GM23338 (cell line): ENCODE data around the gene MLLT6. TPM values are rescaled to one million over a fixed set of nuclear protein-coding genes. Genes with fewer than 3 reads are reported as not detected.

Experiments used
- ATAC-seq: fragments of 200-7000 bp; cut with Tn5 transposase; 3 replicates; pipeline ENCODE4 v1.9.1; 2020
- DNase-seq: peaks from one replicate; pipeline ENCODE4 v3.0.0-alpha.2; 2015; ENCODE audit warnings: low spot score
- H2AFZ ChIP-seq: fragments of 200-600 bp; sonication (generic); 2 replicates; pipeline ENCODE4 v1.8.0; 2016; ENCODE audit warnings: antibody characterized with exemption, mild to moderate bottlenecking, moderate library complexity
- H3F3A ChIP-seq: fragments of 200-600 bp; sonication (generic); replicated peaks from 2 replicates; pipeline ENCODE4 v1.8.0; 2017; ENCODE audit warnings: antibody characterized with exemption, mixed run types, low read depth
- H3K27ac ChIP-seq: fragments of 200-600 bp; sonication (generic); 2 replicates; pipeline ENCODE4 v1.6.1; 2016; ENCODE audit warnings: low read depth
- H3K27me3 ChIP-seq: fragments of 200-600 bp; sonication (generic); 2 replicates; pipeline ENCODE4 v1.8.0; 2016; ENCODE audit warnings: mild to moderate bottlenecking, mixed run types, moderate library complexity; ENCODE audit not compliant: insufficient read depth
- H3K36me3 ChIP-seq: fragments of 200-600 bp; sonication (generic); 2 replicates; pipeline ENCODE4 v1.8.0; 2016; ENCODE audit warnings: mild to moderate bottlenecking; ENCODE audit not compliant: insufficient read depth
- H3K4me1 ChIP-seq: fragments of 200-600 bp; sonication (generic); 2 replicates; pipeline ENCODE4 v1.8.0; 2016; ENCODE audit warnings: mild to moderate bottlenecking, moderate library complexity; ENCODE audit not compliant: insufficient read depth
- H3K4me2 ChIP-seq: fragments of 200-600 bp; sonication (generic); 2 replicates; pipeline ENCODE4 v1.7.1; 2017; ENCODE audit warnings: mixed run types
- H3K4me3 ChIP-seq: fragments of 200-600 bp; sonication (generic); 2 replicates; pipeline ENCODE4 v1.6.1; 2016; ENCODE audit warnings: mixed run types
- H3K79me2 ChIP-seq: fragments of 200-600 bp; sonication (generic); replicated peaks from 2 replicates; pipeline ENCODE4 v1.8.0; 2017; ENCODE audit warnings: mild to moderate bottlenecking; ENCODE audit not compliant: insufficient read depth
- H3K9me2 ChIP-seq: fragments of 200-600 bp; sonication (generic); 2 replicates; pipeline ENCODE4 v1.8.0; 2017; ENCODE audit not compliant: insufficient read depth
- H4K20me1 ChIP-seq: fragments of 200-600 bp; sonication (generic); replicated peaks from 2 replicates; pipeline ENCODE4 v1.8.0; 2017; ENCODE audit warnings: mild to moderate bottlenecking; ENCODE audit not compliant: insufficient read depth
- H3K27ac Mint-ChIP-seq: 2 replicates; pipeline ENCODE4 v1.8.0; 2020; ENCODE audit warnings: inconsistent platforms, mild to moderate bottlenecking, moderate library complexity, mixed read lengths
- H3K27me3 Mint-ChIP-seq: 3 replicates; pipeline ENCODE4 v1.8.0; 2022; ENCODE audit warnings: low read depth, mild to moderate bottlenecking, moderate library complexity, mixed read lengths, inconsistent platforms; ENCODE audit not compliant: insufficient read depth, poor library complexity
- H3K36me3 Mint-ChIP-seq: 3 replicates; pipeline ENCODE4 v1.8.0; 2021; ENCODE audit warnings: low read depth, mild to moderate bottlenecking, inconsistent platforms, moderate library complexity, mixed read lengths
- H3K4me1 Mint-ChIP-seq: 3 replicates; pipeline ENCODE4 v1.8.0; 2020; ENCODE audit warnings: mild to moderate bottlenecking, inconsistent platforms, mixed read lengths
- H3K4me3 Mint-ChIP-seq: 3 replicates; pipeline ENCODE4 v1.8.0; 2021; ENCODE audit warnings: moderate library complexity, mild to moderate bottlenecking, inconsistent platforms, mixed read lengths
- H3K9me3 Mint-ChIP-seq: 3 replicates; pipeline ENCODE4 v1.8.0; 2020; ENCODE audit warnings: moderate library complexity, mild to moderate bottlenecking, inconsistent platforms, mixed read lengths
- CREB1 ChIP-seq: fragments of 250-450 bp; sonication (Bioruptor Pico); IDR thresholded peaks from 2 replicates; pipeline ENCODE4 v1.5.0; 2020; ENCODE audit warnings: low read depth, mild to moderate bottlenecking, moderate library complexity
- EZH2 ChIP-seq: fragments of 200-600 bp; sonication (generic); IDR thresholded peaks from one replicate; pipeline ENCODE4 v1.8.0; 2017; ENCODE audit warnings: antibody characterized with exemption, mild to moderate bottlenecking, low read depth; ENCODE audit not compliant: unreplicated experiment
- EZH2phosphoT487 ChIP-seq: fragments of 200-600 bp; sonication (generic); IDR thresholded peaks from one replicate; pipeline ENCODE4 v1.8.1; 2018; ENCODE audit warnings: antibody characterized with exemption; ENCODE audit not compliant: unreplicated experiment
- JUNB ChIP-seq: IDR thresholded peaks from one replicate; pipeline ENCODE4 v1.6.1; 2016; ENCODE audit warnings: antibody characterized with exemption; ENCODE audit not compliant: unreplicated experiment
- NANOG ChIP-seq: IDR thresholded peaks from 2 replicates; pipeline ENCODE4 v1.6.1; 2016; ENCODE audit warnings: antibody characterized with exemption, borderline replicate concordance
- POLR2AphosphoS5 ChIP-seq: IDR thresholded peaks from 2 replicates; pipeline ENCODE4 v1.6.1; 2016; ENCODE audit warnings: antibody characterized with exemption, low read depth
- STAT1 ChIP-seq: IDR thresholded peaks from one replicate; pipeline ENCODE4 v1.6.1; 2016; ENCODE audit warnings: antibody characterized with exemption; ENCODE audit not compliant: unreplicated experiment
- ZNF331 ChIP-seq: fragments of 250-450 bp; sonication (Bioruptor Pico); IDR thresholded peaks from 2 replicates; pipeline ENCODE4 v1.5.0; 2020; ENCODE audit warnings: low read depth, mild to moderate bottlenecking, moderate library complexity
- ZNF462 ChIP-seq: fragments of 250-450 bp; sonication (Bioruptor Pico); IDR thresholded peaks from 2 replicates; pipeline ENCODE4 v1.5.0; 2020; ENCODE audit warnings: mild to moderate bottlenecking, moderate library complexity
- polyA plus RNA-seq: library from polyadenylated mRNA; unstranded; fragments of >200 nt; fragmentation: Nextera tagmentation; extraction: Ambion mirVana; gene quantifications from 2 replicates; pipeline ENCODE4 v1.2.1, GENCODE V29; 2016
- total RNA-seq: library from RNA; depleted of rRNA; stranded (reverse); fragments of >200 nt; shearing (Covaris generic); gene quantifications from 2 replicates; pipeline ENCODE4 v1.2.3, GENCODE V29; 2014
- TF ChIP-seq, protein P1 (sequence below): IDR thresholded peaks from 2 replicates; pipeline ENCODE4 v1.6.1; 2016; ENCODE audit warnings: antibody characterized with exemption
- TF ChIP-seq, protein P2 (sequence below), 2 experiments: fragments of 200-600 bp in 1 of 2; sonication (generic) in 1 of 2; conservative IDR thresholded peaks; 2 replicates each; pipeline versions ENCODE4 v1.5.1 to v1.6.1; 2016 to 2017; ENCODE audit warnings: antibody characterized with exemption in 2 of 2, low read depth in 2 of 2, mild to moderate bottlenecking in 2 of 2, moderate library complexity in 1 of 2

The MLLT6 gene
- total and polyA plus RNA-seq, 2 experiments from 2014 or later: 2.6 to 2.8 TPM

DNA sequence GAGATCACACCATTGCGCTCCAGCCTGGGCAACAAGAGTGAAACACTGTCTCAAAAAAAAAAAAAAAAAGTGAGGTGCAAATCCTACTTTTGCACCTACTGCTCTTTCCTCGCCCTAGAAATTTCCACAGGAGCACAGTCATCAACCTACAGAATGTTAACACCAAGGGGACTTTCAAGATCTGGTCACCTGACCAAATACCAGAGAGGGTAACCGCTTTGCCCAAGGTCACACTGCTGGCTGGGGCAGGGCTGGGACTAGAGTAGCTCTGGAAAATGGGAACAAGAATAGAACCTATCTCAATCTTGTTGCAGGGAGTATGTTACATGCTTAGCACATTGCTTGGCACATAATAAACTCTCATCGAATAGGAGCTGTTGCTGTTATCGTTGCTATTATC is 6.3 kb upstream of the MLLT6 start:
- peaks cover 69% of the 10 kb centered on the region for H3K27me3 Mint-ChIP-seq
- Histone ChIP-seq H3K4me3 (no peak overlapping the region), H3K9me2 (no peaks in the 10 kb centered on the region), H2AFZ (no peak overlapping the region), H3K36me3 (no peaks in the 10 kb centered on the region), H4K20me1 (peaks cover 19% of the 10 kb centered on the region), H3K27ac (no peak overlapping the region), H3K4me1 (peaks cover 10% of the 10 kb centered on the region), H3F3A (peaks cover 24% of the 10 kb centered on the region), H3K4me2 (no peak overlapping the region), H3K79me2 (no peaks in the 10 kb centered on the region), H3K27me3 (peaks cover 72% of the 10 kb centered on the region)
- DNase-seq (no peak), ATAC-seq (no peak)
- no peak for TF ChIP-seq STAT1
- TF ChIP-seq EZH2phosphoT487: no peak
- no peak for TF ChIP-seq ZNF462 (CRISPR knock-in tag)
- no peak for TF ChIP-seq NANOG
- no peak for TF ChIP-seq EZH2
- TF ChIP-seq, protein P1, sequence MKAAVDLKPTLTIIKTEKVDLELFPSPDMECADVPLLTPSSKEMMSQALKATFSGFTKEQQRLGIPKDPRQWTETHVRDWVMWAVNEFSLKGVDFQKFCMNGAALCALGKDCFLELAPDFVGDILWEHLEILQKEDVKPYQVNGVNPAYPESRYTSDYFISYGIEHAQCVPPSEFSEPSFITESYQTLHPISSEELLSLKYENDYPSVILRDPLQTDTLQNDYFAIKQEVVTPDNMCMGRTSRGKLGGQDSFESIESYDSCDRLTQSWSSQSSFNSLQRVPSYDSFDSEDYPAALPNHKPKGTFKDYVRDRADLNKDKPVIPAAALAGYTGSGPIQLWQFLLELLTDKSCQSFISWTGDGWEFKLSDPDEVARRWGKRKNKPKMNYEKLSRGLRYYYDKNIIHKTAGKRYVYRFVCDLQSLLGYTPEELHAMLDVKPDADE: no peak
- TF ChIP-seq ZNF331 (CRISPR knock-in tag): no peak
- TF ChIP-seq JUNB: no peak
- TF ChIP-seq, protein P2, sequence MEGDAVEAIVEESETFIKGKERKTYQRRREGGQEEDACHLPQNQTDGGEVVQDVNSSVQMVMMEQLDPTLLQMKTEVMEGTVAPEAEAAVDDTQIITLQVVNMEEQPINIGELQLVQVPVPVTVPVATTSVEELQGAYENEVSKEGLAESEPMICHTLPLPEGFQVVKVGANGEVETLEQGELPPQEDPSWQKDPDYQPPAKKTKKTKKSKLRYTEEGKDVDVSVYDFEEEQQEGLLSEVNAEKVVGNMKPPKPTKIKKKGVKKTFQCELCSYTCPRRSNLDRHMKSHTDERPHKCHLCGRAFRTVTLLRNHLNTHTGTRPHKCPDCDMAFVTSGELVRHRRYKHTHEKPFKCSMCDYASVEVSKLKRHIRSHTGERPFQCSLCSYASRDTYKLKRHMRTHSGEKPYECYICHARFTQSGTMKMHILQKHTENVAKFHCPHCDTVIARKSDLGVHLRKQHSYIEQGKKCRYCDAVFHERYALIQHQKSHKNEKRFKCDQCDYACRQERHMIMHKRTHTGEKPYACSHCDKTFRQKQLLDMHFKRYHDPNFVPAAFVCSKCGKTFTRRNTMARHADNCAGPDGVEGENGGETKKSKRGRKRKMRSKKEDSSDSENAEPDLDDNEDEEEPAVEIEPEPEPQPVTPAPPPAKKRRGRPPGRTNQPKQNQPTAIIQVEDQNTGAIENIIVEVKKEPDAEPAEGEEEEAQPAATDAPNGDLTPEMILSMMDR (conservative IDR thresholded peaks at IDR 0.05; ENCODE audit: low read depth in 2 of 2): no peak
- TF ChIP-seq POLR2AphosphoS5: no peak
- TF ChIP-seq CREB1 (CRISPR knock-in tag): no peak
- H3K9me3 Mint-ChIP-seq: no peaks in the 10 kb centered on the region
- H3K4me3 Mint-ChIP-seq: no peak overlapping the region
- peaks cover 29% of the 10 kb centered on the region for H3K4me1 Mint-ChIP-seq
- H3K36me3 Mint-ChIP-seq: no peaks in the 10 kb centered on the region; the same call in 2 of the 3 replicates
- H3K27ac Mint-ChIP-seq: no peak overlapping the region
